OCI-LY1 (cell line): ENCODE measurements around the gene TRPM2.

ENCODE experiments used
- H2AFZ ChIP-seq: fragments of 200-600 bp; sonication (generic), shearing (Covaris generic); 2 replicates; pipeline ENCODE4 v1.6.0; 2014; ENCODE audit warnings: antibody characterized with exemption, mild to moderate bottlenecking, low read length
- H3F3A ChIP-seq: fragments of 200-600 bp; sonication (generic), shearing (Covaris generic); 2 replicates; pipeline ENCODE4 v1.6.0; 2014; ENCODE audit warnings: mild to moderate bottlenecking, antibody characterized with exemption, low read length, moderate library complexity; ENCODE audit not compliant: insufficient read depth
- H3K27ac ChIP-seq: fragments of 200-600 bp; sonication (generic); 2 replicates; pipeline ENCODE4 v1.5.1; 2014; ENCODE audit warnings: low read length, mixed run types, mild to moderate bottlenecking, low read depth; ENCODE audit not compliant: poor library complexity, severe bottlenecking
- H3K27me3 ChIP-seq: fragments of 200-600 bp; sonication (generic); 2 replicates; pipeline ENCODE4 v1.6.0; 2014; ENCODE audit warnings: antibody characterized with exemption, mild to moderate bottlenecking, low read length, moderate library complexity; ENCODE audit not compliant: insufficient read depth
- H3K36me3 ChIP-seq: fragments of 200-600 bp; sonication (generic); 2 replicates; pipeline ENCODE4 v1.6.1; 2014; ENCODE audit warnings: mild to moderate bottlenecking, antibody characterized with exemption, low read length, moderate library complexity, mixed read lengths; ENCODE audit not compliant: insufficient read depth
- H3K4me1 ChIP-seq: fragments of 200-600 bp; sonication (generic); 2 replicates; pipeline ENCODE4 v1.5.1; 2014; ENCODE audit warnings: mild to moderate bottlenecking, low read length, moderate library complexity; ENCODE audit not compliant: insufficient read depth, severe bottlenecking
- H3K4me2 ChIP-seq: fragments of 200-600 bp; sonication (generic), shearing (Covaris generic); 2 replicates; pipeline ENCODE4 v1.6.1; 2014; ENCODE audit warnings: low read length
- H3K4me3 ChIP-seq: fragments of 200-600 bp; sonication (generic); 2 replicates; pipeline ENCODE4 v1.5.1; 2014; ENCODE audit warnings: low read length, low read depth, mild to moderate bottlenecking, mixed read lengths; ENCODE audit not compliant: poor library complexity, severe bottlenecking
- H3K79me2 ChIP-seq: fragments of 200-600 bp; shearing (Covaris generic); 2 replicates; pipeline ENCODE4 v1.6.1; 2016; ENCODE audit warnings: mixed run types, low read length, mixed read lengths; ENCODE audit not compliant: insufficient read depth
- H3K9ac ChIP-seq: fragments of 200-600 bp; sonication (generic), shearing (Covaris generic); 2 replicates; pipeline ENCODE4 v1.6.1; 2014; ENCODE audit warnings: mild to moderate bottlenecking, low read length, mixed read lengths
- H3K9me2 ChIP-seq: fragments of 200-600 bp; sonication (generic), shearing (Covaris generic); 2 replicates; pipeline ENCODE4 v1.6.1; 2014; ENCODE audit warnings: low read depth, mild to moderate bottlenecking, low read length, mixed read lengths
- H3K9me3 ChIP-seq: fragments of 200-600 bp; shearing (Covaris generic); 2 replicates; pipeline ENCODE4 v1.6.1; 2014; ENCODE audit warnings: low read length, mixed read lengths
- H4K20me1 ChIP-seq: fragments of 200-600 bp; sonication (generic), shearing (Covaris generic); 2 replicates; pipeline ENCODE4 v1.6.0; 2016; ENCODE audit warnings: mild to moderate bottlenecking, low read length; ENCODE audit not compliant: insufficient read depth
- CTCF ChIP-seq: fragments of 200-600 bp; sonication (generic), shearing (Covaris generic); IDR thresholded peaks from 2 replicates; pipeline ENCODE4 v1.5.1; 2017; ENCODE audit warnings: mild to moderate bottlenecking, antibody characterized with exemption, low read length, moderate library complexity, mixed read lengths
- EZH2 ChIP-seq: fragments of 200-600 bp; sonication (generic), shearing (Covaris generic); IDR thresholded peaks from 2 replicates; pipeline ENCODE4 v1.8.0; 2017; ENCODE audit warnings: borderline replicate concordance, mixed run types, mild to moderate bottlenecking, antibody characterized with exemption, low read length, moderate library complexity, mixed read lengths

Gene TRPM2

GRCh38 chr21:44382536-44382935, 29.1 kb downstream of the TRPM2 start:
- Histone ChIP-seq H3K4me3 (no peak overlapping the region), H3K9me3 (peaks cover 6% of the 10 kb centered on the region), H2AFZ (no peak overlapping the region), H3K4me1 (no peaks in the 10 kb centered on the region), H3K9me2 (no peaks in the 10 kb centered on the region), H3K27me3 (no peaks in the 10 kb centered on the region; the same call in 1 of the 2 replicates), H3F3A (no peaks in the 10 kb centered on the region), H4K20me1 (no peaks in the 10 kb centered on the region), H3K9ac (no peak overlapping the region), H3K79me2 (no peaks in the 10 kb centered on the region), H3K27ac (no peak overlapping the region), H3K4me2 (no peak overlapping the region), H3K36me3 (no peaks in the 10 kb centered on the region; the same call in 1 of the 2 replicates)
- TF ChIP-seq CTCF = no peak
- no peak for TF ChIP-seq EZH2

- Histone ChIP-seq H3K27ac (no peak overlapping the region), H3K4me1 (no peaks in the 10 kb centered on the region), H3K27me3 (no peaks in the 10 kb centered on the region; the same call in 1 of the 2 replicates), H3K9ac (no peak overlapping the region), H3K4me2 (no peak overlapping the region), H3F3A (no peaks in the 10 kb centered on the region), H3K4me3 (no peak overlapping the region), H3K36me3 (no peaks in the 10 kb centered on the region; the same call in 1 of the 2 replicates), H3K9me3 (peaks cover 6% of the 10 kb centered on the region), H4K20me1 (no peaks in the 10 kb centered on the region), H3K9me2 (no peaks in the 10 kb centered on the region), H2AFZ (no peak overlapping the region), H3K79me2 (no peaks in the 10 kb centered on the region)
- TF ChIP-seq CTCF (no peak), EZH2 (no peak)
Observed at GRCh38 chr21:44383216-44383615, 29.8 kb downstream of the TRPM2 start.

DNA sequence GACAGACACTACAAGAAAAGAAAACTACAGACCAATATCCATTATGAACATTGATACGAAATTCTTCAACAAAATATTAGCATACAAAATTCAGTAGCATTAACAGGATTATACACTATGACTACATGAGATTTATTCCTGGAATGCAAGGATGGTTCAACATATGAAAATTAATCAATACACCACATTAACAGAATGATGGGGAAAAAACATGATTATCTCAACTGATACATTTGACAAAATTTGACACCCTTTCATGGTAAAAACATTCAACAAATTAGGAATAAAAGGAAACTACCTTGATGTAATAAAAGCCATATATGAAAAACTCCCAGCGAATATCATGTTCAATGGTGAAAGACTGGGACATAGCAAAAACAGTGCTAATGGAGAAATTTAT, 31.5 kb downstream of the TRPM2 start:
- H3K79me2 ChIP-seq = no peaks in the 10 kb centered on the region
- H3F3A ChIP-seq = no peaks in the 10 kb centered on the region
- no peak overlapping the region for H3K4me3 ChIP-seq
- no peak overlapping the region for H3K9ac ChIP-seq
- H3K4me1 ChIP-seq = no peaks in the 10 kb centered on the region
- H3K36me3 ChIP-seq = no peaks in the 10 kb centered on the region; the same call in 1 of the 2 replicates
- TF ChIP-seq CTCF (no peak), EZH2 (no peak)
- no peaks in the 10 kb centered on the region; the same call in 1 of the 2 replicates for H3K27me3 ChIP-seq
- H3K27ac ChIP-seq = no peak overlapping the region
- H3K9me3 ChIP-seq = peaks cover 6% of the 10 kb centered on the region
- H3K9me2 ChIP-seq = no peaks in the 10 kb centered on the region
- H3K4me2 ChIP-seq = no peak overlapping the region
- H2AFZ ChIP-seq = no peak overlapping the region
- H4K20me1 ChIP-seq = no peaks in the 10 kb centered on the region
